Astrocyte of the cerebellum (primary cell): ENCODE measurements around the gene ADAMTS2.

Experiments used
- DNase-seq: peaks from one replicate; pipeline ENCODE4 v3.0.0-alpha.2; 2011; ENCODE audit warnings: low read depth
- H3K4me3 ChIP-seq: 2 replicates; pipeline ENCODE4 v1.5.1; 2011; ENCODE audit warnings: mild to moderate bottlenecking, low read depth, low read length, moderate library complexity
- in situ Hi-C: cut with HindIII; loops from 2 replicates; pipeline ENCODE4 v1.10.0; 2017; ENCODE audit warnings: low sequenced_read_pairs
- TF ChIP-seq, protein P1 (sequence below): IDR thresholded peaks from 2 replicates; pipeline ENCODE4 v1.5.1; 2012; ENCODE audit warnings: low read length, low read depth, moderate library complexity, mild to moderate bottlenecking; ENCODE audit errors: missing control alignments

ADAMTS2 gene

DNA sequence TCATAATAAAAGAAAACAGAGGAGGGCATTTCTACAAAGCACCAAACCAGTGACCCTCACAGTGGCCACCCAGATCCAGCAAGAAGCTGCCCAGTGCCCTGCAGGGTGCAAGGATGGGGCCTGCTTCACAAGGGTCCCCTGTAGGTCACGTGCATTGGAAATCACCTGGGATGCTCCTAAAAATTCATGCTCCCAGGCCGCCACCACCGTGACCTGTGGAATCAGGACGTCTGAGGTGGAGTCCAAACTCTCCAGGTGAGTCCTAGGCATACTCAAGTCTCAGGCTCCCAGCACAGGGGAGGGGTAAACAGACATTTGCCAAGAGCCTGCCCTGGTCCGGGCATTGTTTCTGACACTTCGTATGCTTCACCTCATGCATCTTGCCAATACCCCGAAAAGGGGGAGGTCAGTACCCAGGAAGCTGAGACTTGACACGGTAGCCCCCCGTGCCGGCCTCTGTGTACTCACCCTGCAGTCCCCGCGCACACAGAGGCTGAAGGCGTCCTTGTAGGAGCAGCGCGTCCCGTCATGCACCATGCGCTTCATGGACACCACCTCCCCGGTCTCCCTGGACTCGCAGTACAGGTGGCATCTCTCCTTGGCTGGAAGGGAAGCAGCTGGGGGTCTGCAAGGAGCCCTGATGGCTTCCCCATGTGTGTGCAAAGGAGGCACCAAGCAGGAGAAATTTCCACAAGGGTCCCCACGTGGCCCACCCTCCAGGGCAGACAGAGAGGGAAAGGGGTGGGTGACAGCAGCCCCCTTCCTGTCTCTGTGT is 209.6 kb downstream of the ADAMTS2 start:
- TF ChIP-seq, protein P1, sequence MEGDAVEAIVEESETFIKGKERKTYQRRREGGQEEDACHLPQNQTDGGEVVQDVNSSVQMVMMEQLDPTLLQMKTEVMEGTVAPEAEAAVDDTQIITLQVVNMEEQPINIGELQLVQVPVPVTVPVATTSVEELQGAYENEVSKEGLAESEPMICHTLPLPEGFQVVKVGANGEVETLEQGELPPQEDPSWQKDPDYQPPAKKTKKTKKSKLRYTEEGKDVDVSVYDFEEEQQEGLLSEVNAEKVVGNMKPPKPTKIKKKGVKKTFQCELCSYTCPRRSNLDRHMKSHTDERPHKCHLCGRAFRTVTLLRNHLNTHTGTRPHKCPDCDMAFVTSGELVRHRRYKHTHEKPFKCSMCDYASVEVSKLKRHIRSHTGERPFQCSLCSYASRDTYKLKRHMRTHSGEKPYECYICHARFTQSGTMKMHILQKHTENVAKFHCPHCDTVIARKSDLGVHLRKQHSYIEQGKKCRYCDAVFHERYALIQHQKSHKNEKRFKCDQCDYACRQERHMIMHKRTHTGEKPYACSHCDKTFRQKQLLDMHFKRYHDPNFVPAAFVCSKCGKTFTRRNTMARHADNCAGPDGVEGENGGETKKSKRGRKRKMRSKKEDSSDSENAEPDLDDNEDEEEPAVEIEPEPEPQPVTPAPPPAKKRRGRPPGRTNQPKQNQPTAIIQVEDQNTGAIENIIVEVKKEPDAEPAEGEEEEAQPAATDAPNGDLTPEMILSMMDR, result no peak
- no peak for DNase-seq
- H3K4me3 ChIP-seq, result no peak overlapping the region
- in situ Hi-C loops, result no loop called here

DNA sequence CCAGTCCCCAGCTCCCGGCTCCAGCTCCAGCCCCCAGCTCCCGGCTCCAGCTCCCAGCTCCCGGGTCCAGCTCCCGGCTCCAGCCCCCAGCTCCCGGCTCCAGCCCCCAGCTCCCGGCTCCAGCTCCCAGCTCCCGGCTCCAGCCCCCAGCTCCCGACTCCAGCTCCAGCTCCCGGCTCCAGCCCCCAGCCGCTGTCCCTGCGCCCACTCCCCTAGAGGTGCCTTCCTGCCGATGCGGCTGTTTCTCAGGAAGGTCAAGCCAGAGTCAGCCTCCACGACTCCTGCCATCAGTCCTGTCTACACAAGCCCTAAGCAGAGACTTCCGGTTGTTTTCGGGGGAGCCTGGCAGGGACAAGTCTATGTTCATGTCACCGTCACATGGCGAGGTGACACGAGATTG is 210.3 kb downstream of the ADAMTS2 start:
- no peak for DNase-seq
- in situ Hi-C loops, result no loop called here
- H3K4me3 ChIP-seq, result no peak overlapping the region
- TF ChIP-seq, protein P1, result no peak

DNA sequence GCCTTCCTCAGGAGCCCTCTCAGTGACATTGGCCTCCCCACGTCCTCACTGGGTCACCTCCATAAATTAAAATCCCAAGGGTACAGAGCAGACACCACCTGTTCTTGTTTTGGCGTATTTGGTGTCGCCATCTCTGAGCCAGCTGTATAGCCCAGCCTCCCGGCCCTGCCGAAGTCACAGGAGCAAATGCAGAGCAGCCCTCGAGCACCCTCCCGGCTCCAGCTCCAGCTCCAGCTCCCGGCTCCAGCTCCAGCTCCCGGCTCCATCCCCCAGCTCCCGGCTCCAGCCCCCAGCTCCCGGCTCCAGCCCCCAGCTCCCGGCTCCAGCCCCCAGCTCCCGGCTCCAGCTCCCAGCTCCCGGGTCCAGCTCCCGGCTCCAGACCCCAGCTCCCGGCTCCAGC is 210.8 kb downstream of the ADAMTS2 start:
- TF ChIP-seq, protein P1, result no peak
- no peak overlapping the region for H3K4me3 ChIP-seq
- no peak for DNase-seq
- in situ Hi-C loops, result no loop called here

DNA sequence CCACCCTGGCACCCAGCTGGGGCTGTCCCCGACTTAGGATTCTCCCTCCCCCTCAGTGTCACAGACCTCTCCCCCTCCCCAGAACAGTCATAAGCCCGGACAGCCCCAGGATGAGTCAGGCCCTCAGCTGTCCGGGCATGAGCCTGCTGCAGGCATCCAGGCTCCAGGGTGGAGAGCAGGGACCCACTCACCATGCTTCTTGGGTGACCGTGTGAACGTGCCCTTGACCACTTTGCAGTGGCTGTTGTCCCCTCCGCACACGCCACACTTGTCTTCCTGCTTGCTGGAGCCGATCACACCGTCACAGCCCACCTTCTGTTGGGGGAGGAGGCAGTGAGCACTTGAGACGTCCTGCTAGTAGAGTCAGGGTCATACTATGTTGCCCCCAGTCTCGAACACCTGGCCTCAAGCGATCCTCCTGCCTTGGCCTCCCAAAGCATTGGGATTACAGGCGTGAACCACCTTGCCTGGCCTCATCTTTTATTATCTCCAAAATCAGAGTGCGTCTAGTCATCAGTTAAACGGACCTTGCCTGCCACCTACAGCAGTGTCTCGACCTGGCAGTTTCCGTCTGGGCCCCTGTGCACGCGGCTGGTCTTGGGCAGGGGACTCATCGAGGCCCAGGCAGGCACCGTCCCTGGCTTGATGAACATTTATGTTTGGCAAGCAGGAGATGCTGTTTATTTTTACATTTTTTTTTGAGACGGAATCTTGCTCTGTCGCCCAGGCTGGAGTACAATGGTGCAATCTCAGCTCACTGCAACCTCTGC is 212.5 kb downstream of the ADAMTS2 start:
- in situ Hi-C loops, result no loop called here

DNA sequence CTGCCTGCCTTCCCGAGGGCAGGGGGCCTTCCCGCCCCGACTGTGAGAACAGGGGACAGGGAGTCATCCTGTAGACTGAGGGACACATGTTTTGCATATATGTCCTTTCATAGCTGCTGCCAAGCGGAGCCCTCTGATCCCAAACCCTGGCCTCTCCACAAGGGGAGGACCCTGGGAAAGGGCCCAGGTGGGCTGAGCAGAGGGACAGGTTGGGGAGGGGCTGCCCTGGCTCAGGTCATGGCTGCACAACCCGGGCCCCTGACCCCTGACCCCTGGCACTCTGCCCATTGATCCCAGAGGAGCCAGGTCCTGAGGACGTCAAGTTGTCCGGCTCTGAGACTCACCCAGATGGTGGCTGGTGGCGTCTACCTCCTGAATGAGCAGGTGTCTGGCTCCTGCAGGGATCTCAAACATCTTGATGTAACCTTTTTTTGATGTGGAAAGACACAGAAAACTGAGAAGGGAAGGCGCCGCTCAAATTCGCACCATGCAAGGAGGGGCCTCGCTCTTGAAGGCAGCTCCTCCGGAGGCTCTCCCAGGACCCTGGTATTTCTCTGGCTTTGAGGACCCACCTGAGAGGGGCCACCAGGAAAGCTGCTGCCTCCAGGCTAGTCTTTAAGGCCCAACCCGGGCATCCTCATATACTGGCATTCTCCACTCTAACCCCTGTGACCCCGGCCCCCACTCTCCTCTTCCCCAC is 213.2 kb downstream of the ADAMTS2 start:
- TF ChIP-seq, protein P1, result no peak
- H3K4me3 ChIP-seq, result no peak overlapping the region
- in situ Hi-C loops, result no loop called here
- DNase-seq, result no peak

More for the DNA sequence above, 212.5 kb downstream of the ADAMTS2 start:
- no peak overlapping the region for H3K4me3 ChIP-seq
- TF ChIP-seq, protein P1, result no peak
- no peak for DNase-seq

DNA sequence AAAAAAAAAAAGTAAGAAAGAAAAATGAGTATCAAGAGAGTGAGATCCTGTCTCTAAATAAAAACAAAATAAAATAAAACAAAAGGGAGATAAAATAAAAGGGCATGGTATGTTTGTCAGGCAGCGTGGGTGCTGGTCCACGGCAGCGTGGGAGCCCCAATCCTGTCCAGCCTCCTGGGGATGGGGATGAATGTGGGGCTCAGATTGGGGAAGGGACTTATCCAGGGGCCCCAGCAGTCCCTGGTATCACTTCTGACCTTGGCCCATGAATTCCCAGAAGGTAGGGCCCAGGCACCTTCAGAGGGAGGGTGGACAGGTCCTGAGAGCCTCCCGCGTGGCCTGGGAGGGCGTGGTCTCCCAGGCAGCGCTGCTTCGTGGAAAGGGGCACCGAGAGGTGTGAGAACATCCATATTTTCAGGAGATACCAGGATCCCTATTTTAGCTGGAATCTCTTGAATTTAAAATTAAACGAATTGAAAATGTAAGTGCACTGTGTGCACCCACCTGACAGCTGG is 213.9 kb downstream of the ADAMTS2 start:
- TF ChIP-seq, protein P1, result no peak
- DNase-seq, result no peak
- H3K4me3 ChIP-seq, result no peak overlapping the region
- in situ Hi-C loops, result no loop called here
